Glutamatergic neuron (in vitro differentiated cells): ENCODE results near the gene MMP23B. TPM values are rescaled to one million over a fixed set of nuclear protein-coding genes. Genes with fewer than 3 reads are reported as not detected.
A peak's percentile ranks its signal among the peaks of the same experiment; 100 is the strongest.
"Not testable (repeated sequence)": the region's sequence is repeated elsewhere in the genome, so short reads cannot be mapped to it uniquely, and the experiment has no call there.

ENCODE experiments used
- DNase-seq: peaks from one replicate; pipeline ENCODE4 v3.0.0; 2022
- H3K27ac Mint-ChIP-seq: one replicate; pipeline ENCODE4 v1.8.0; 2020; ENCODE audit warnings: mild to moderate bottlenecking, mixed read lengths, inconsistent platforms; ENCODE audit not compliant: unreplicated experiment
- H3K27me3 Mint-ChIP-seq: one replicate; pipeline ENCODE4 v1.8.0; 2020; ENCODE audit warnings: mild to moderate bottlenecking, moderate library complexity, mixed read lengths, inconsistent platforms; ENCODE audit not compliant: unreplicated experiment
- H3K36me3 Mint-ChIP-seq: one replicate; pipeline ENCODE4 v1.8.0; 2020; ENCODE audit warnings: mild to moderate bottlenecking, mixed read lengths, inconsistent platforms; ENCODE audit not compliant: unreplicated experiment
- H3K4me1 Mint-ChIP-seq: one replicate; pipeline ENCODE4 v1.8.0; 2020; ENCODE audit warnings: mild to moderate bottlenecking, low read depth, mixed read lengths, inconsistent platforms; ENCODE audit not compliant: unreplicated experiment
- H3K4me3 Mint-ChIP-seq: one replicate; pipeline ENCODE4 v1.8.0; 2020; ENCODE audit warnings: mild to moderate bottlenecking, mixed read lengths, inconsistent platforms; ENCODE audit not compliant: unreplicated experiment
- H3K9me3 Mint-ChIP-seq: one replicate; pipeline ENCODE4 v1.8.0; 2020; ENCODE audit warnings: mild to moderate bottlenecking, moderate library complexity, mixed read lengths, inconsistent platforms; ENCODE audit not compliant: unreplicated experiment
- CTCF ChIP-seq: fragments of 200-600 bp; sonication (generic); IDR thresholded peaks from one replicate; pipeline ENCODE4 v1.5.0; 2021; ENCODE audit not compliant: partially characterized antibody, unreplicated experiment
- total RNA-seq: library from RNA; stranded (reverse); fragmentation: NEBNext Ultra II Directional; extraction: Animal tissue kit (Norgen Biotek cat#: 25700); gene quantifications from one replicate; pipeline ENCODE4 v1.2.1, GENCODE V29; 2021; ENCODE audit not compliant: unreplicated experiment

The MMP23B gene
- total RNA-seq, 1 donor from 2014 or later = 162 TPM

- H3K27me3 Mint-ChIP-seq = no peaks in the 10 kb centered on the region
- no peak for TF ChIP-seq CTCF
- peaks cover 3% of the 10 kb centered on the region for H3K36me3 Mint-ChIP-seq
- peak overlapping the region; percentile 72 for H3K27ac Mint-ChIP-seq
- no peak overlapping the region for H3K4me3 Mint-ChIP-seq
- no peaks in the 10 kb centered on the region for H3K4me1 Mint-ChIP-seq
- no peaks in the 10 kb centered on the region for H3K9me3 Mint-ChIP-seq
- DNase-seq = no peak
Observed at GRCh38 chr1:1670866-1671265, 38.9 kb downstream of the MMP23B start.

- no peaks in the 10 kb centered on the region for H3K9me3 Mint-ChIP-seq
- H3K27me3 Mint-ChIP-seq = no peaks in the 10 kb centered on the region
- TF ChIP-seq CTCF = no peak
Observed at GRCh38 chr1:1671365-1672119, 39.6 kb downstream of the MMP23B start.

GRCh38 chr1:1672181-1672965, 40.4 kb downstream of the MMP23B start:
- H3K27me3 Mint-ChIP-seq = no peaks in the 10 kb centered on the region
- no peak for TF ChIP-seq CTCF
- H3K4me1 Mint-ChIP-seq = no peaks in the 10 kb centered on the region
- no peak overlapping the region for H3K4me3 Mint-ChIP-seq
- no peak for DNase-seq
- H3K9me3 Mint-ChIP-seq = no peaks in the 10 kb centered on the region
- no peak overlapping the region for H3K27ac Mint-ChIP-seq
- peaks cover 2% of the 10 kb centered on the region for H3K36me3 Mint-ChIP-seq

More at GRCh38 chr1:1671365-1672119, 39.6 kb downstream of the MMP23B start:
- H3K36me3 Mint-ChIP-seq = peaks cover 3% of the 10 kb centered on the region
- peak overlapping the region; percentile 72 for H3K27ac Mint-ChIP-seq
- H3K4me1 Mint-ChIP-seq = no peaks in the 10 kb centered on the region
- H3K4me3 Mint-ChIP-seq = no peak overlapping the region
- no peak for DNase-seq

GRCh38 chr1:1674806-1675205, 42.8 kb downstream of the MMP23B start:
- not testable (repeated sequence) for H3K27ac Mint-ChIP-seq, H3K27me3 Mint-ChIP-seq, DNase-seq, H3K36me3 Mint-ChIP-seq, H3K9me3 Mint-ChIP-seq, H3K4me3 Mint-ChIP-seq
- H3K4me1 Mint-ChIP-seq = peaks cover 18% of the 10 kb centered on the region

- not testable (repeated sequence) for H3K27me3 Mint-ChIP-seq, H3K4me3 Mint-ChIP-seq, DNase-seq, H3K9me3 Mint-ChIP-seq, H3K36me3 Mint-ChIP-seq, H3K27ac Mint-ChIP-seq
- H3K4me1 Mint-ChIP-seq = peaks cover 18% of the 10 kb centered on the region
Observed at GRCh38 chr1:1675218-1675617, 43.2 kb downstream of the MMP23B start.

- not testable (repeated sequence) for H3K27ac Mint-ChIP-seq, DNase-seq, H3K4me3 Mint-ChIP-seq, H3K36me3 Mint-ChIP-seq, H3K27me3 Mint-ChIP-seq, H3K9me3 Mint-ChIP-seq
- peaks cover 18% of the 10 kb centered on the region for H3K4me1 Mint-ChIP-seq
Observed at GRCh38 chr1:1676087-1676486, 44.1 kb downstream of the MMP23B start.
